Cardiac fibroblast (primary cell): ENCODE measurements around the gene ERCC1.
A peak's percentile ranks its signal among the peaks of the same experiment; 100 is the strongest.

Experiments
- DNase-seq, 2 donors: peaks; one replicate each; pipeline versions ENCODE4 v3.0.0 to v3.0.0-alpha.2; 2010; ENCODE audit warnings: low read depth in 2 of 2
- H3K4me3 ChIP-seq, 2 donors: replicated peaks in 1 of 2; 1 replicate in 1 of 2; 2 replicates in 1 of 2; pipeline ENCODE4 v1.5.1; 2011; ENCODE audit warnings: low read depth in 2 of 2, low read length in 2 of 2, mild to moderate bottlenecking in 2 of 2, moderate library complexity in 1 of 2
- TF ChIP-seq, protein P1 (sequence below): IDR thresholded peaks from one replicate; pipeline ENCODE4 v1.5.1; 2011; ENCODE audit warnings: low read depth, mild to moderate bottlenecking, low read length, inconsistent platforms

Gene ERCC1

GRCh38 chr19:45455707-45456499 lies 32.2 kb upstream of the ERCC1 start:
- TF ChIP-seq, protein P1, sequence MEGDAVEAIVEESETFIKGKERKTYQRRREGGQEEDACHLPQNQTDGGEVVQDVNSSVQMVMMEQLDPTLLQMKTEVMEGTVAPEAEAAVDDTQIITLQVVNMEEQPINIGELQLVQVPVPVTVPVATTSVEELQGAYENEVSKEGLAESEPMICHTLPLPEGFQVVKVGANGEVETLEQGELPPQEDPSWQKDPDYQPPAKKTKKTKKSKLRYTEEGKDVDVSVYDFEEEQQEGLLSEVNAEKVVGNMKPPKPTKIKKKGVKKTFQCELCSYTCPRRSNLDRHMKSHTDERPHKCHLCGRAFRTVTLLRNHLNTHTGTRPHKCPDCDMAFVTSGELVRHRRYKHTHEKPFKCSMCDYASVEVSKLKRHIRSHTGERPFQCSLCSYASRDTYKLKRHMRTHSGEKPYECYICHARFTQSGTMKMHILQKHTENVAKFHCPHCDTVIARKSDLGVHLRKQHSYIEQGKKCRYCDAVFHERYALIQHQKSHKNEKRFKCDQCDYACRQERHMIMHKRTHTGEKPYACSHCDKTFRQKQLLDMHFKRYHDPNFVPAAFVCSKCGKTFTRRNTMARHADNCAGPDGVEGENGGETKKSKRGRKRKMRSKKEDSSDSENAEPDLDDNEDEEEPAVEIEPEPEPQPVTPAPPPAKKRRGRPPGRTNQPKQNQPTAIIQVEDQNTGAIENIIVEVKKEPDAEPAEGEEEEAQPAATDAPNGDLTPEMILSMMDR = no peak
- DNase-seq = peak; percentile 99 to 100
- no peak overlapping the region for H3K4me3 ChIP-seq

GRCh38 chr19:45451850-45452387 lies 28.2 kb upstream of the ERCC1 start:
- TF ChIP-seq, protein P1 = no peak
- no peak overlapping the region for H3K4me3 ChIP-seq
- no peak for DNase-seq

GRCh38 chr19:45451131-45451849 lies 27.6 kb upstream of the ERCC1 start:
- TF ChIP-seq, protein P1 = no peak
- H3K4me3 ChIP-seq = peak overlapping the region; percentile 62 to 70
- peak; percentile 69 to 76 for DNase-seq

DNA sequence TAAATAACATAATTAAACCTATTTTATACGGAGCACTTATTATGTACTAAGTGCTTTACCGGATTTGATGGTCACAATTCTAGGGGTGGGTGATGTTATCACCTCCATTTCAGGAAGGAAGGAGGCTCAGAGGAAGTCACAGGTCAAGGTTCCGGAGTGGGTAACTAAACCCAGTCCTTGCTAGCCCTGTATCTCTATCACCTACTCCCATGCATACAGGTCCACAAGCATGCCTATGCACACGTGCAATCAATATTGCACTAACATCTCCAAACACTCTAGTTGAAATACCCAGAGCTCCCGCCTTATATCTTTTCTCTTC lies 26.3 kb upstream of the ERCC1 start:
- H3K4me3 ChIP-seq = peak overlapping the region; percentile 44 to 53
- TF ChIP-seq, protein P1 = no peak
- DNase-seq = no peak

DNA sequence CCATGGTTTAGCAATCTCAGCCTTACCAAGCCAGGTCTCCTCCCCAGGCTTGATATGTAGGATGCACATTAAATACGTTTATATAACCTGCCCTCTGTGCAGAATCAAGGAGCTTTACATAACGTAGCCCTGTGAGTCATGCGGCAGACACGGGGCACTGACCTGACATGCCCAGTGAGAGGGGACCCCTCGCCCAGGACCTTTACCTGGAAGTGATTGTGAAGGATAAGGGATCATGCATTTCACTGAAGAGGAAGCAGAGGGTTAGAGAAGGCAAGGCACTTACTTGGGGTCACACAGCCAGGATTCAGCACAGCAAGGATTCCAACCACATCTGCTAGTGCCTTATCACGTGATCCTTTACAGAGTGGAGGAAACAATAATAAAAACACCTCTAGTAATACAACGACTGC lies 25.2 kb upstream of the ERCC1 start:
- TF ChIP-seq, protein P1 = no peak
- no peak overlapping the region for H3K4me3 ChIP-seq
- DNase-seq = no peak

GRCh38 chr19:45448425-45448756 lies 24.7 kb upstream of the ERCC1 start:
- no peak for DNase-seq
- no peak overlapping the region for H3K4me3 ChIP-seq
- TF ChIP-seq, protein P1 = no peak
